ENCODE data around the gene IP6K2.
"Not testable (repeated sequence)": the region's sequence is repeated elsewhere in the genome, so short reads cannot be mapped to it uniquely, and the experiment has no call there.

Gene IP6K2

DNA sequence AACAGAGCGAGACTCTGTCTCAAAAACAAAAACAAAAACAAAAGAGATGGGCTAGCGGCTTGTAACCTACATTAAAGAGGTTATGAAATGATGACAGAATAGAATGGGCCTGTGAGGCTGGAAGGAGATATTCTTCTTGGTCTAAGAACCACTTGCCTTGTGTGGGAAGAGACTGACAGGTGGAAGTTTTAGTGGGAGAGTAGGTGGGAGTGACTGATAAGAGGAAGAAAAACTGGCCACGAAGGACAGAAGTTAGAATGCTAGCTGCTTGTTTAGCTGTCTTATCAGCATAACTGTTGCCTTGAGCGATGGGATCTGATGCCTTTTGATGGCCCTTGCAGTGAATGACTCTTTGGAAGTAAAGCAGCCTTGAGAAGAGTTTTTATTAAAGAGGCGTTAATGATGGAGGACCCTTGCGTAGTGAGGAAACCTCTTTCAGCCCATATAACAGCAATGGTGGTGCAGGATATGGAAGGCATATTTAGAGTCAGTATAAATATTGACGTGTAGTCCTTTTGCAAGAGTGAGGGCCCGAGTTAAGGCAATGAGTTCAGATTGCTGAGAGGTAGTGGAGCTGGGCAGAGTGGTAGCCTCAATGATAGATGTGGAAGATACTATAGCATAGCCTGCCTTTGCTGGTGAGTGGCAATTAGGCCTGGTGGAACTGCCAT, 8.3 kb upstream of the IP6K2 start:
- not testable (repeated sequence) for DNase-seq

GRCh38 chr3:48723725-48724124, 6.7 kb upstream of the IP6K2 start:
- no peak for DNase-seq

- not testable (repeated sequence) for DNase-seq
These were observed 6.3 kb upstream of the IP6K2 start for GRCh38 chr3:48723293-48723692.

DNA sequence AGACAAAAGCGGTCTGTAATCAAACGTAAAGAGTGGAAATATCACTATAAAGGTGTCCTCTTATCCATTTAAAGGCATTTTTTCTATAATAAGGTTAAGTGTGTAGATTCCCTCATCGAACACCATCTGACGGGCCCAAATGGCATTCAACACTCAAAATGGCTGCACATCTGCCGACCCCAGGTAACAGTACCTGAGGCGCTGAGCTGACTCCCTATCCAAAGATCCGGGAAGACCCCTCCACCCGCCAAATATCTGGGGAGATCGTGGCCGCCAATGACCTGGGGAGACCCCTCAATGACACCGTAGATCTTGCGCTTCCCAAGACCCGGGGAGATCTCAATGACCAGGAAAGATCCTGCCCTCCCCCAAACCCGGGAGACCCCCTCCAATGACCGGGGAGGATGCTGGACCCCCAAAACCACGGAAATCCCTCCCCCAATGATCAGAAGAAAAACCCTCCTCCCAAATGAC, 476 bp downstream of the IP6K2 start:
- DNase-seq = peak; percentile 72

DNA sequence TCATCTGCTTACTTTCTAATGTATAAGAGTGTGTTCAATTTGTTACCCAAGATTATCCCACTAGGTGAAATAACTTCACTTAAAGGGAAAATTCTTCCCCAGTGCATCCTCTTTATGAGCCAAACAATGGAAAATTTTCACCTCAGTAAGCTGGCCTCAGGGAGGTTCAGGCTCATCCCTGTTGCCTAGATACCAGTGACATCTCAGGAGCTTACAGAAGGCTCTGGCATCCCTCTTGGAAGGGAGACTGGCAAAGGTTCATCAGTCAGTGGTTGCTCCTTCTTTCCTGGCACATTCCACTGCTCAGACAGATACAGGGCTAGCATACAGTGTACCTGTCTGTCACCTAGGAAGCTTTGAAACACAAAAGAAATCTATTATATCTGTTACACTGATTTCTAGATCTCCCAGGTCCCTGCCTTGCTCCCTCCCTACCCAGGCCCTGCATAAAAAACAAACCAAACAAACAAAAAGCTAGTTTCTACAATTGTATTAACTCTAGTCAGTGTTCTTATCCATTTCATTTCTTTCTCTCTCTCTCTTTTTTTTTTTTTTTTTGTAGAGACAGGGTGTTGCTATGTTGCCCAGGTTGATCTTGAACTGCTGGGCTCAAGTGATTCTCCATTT, 1.7 kb downstream of the IP6K2 start:
- DNase-seq = no peak

DNA sequence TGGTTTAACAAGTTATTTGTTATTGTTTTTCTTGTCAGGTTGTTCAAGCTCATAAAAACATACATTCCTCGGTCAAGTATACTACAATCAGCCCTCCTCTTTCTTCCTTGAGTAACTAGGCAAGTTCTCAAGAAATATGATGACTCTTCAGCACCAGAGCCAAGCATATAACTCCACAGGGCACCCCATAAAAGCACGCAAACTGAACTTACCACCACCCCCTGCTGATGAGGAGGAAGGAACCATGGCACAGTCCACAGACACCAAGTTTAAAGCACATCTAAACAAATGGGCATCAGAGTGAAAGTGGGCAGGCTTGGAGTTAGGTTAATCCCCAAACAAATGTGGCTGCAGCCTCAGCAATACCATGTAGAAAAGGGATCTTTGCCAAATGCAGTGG, 5.3 kb downstream of the IP6K2 start:
- DNase-seq = no peak

- DNase-seq = no peak
These were observed 8.0 kb downstream of the IP6K2 start for GRCh38 chr3:48709051-48709461.

GRCh38 chr3:48708481-48708889, 8.5 kb downstream of the IP6K2 start:
- no peak for DNase-seq

DNA sequence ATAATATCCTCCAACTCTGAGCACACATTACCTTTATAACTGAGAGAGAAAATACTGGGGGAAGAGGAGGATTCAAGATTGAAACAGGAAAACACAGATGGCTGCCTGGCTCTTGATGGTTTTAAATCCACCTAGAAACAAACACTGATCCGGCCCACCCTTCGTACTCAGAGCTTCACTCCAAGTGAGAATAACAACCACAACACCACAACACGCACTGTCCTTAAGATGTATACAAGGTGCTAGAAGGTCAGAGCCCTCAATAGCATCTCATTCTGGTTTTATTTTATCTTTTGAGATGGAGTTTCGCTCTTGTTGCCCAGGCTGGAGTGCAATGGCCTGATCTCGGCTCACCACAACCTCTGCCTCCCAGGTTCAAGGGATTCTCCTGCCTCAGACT, 9.9 kb downstream of the IP6K2 start:
- DNase-seq = no peak

DNA sequence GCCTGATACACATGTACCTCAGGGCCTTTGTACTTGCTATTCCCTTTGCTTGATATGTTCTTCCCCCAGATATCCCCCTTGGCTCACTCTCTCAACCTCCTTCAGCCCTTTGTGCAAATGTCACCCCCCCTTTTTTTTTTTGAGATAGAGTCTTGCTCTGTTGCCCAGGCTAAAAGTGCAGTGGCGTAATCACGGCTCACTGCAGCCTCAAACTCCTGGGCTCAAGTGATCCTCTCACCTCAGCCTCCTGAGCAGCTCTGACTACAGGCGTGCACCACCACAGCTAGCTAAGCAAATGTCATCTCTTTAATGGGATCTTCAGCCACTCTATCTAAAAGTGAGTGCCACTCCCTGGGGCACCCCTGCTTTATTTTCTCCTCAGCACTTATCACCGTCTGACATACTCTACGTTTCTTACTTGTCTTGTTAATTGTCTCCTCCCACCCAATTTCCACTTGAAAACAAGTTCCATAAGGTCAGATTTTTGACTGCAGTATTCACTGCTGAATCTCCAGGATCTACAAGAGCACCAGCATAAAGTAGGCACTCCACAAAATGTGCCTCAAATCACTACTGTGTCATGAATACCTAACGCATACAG, 14.6 kb downstream of the IP6K2 start:
- no peak for DNase-seq

DNA sequence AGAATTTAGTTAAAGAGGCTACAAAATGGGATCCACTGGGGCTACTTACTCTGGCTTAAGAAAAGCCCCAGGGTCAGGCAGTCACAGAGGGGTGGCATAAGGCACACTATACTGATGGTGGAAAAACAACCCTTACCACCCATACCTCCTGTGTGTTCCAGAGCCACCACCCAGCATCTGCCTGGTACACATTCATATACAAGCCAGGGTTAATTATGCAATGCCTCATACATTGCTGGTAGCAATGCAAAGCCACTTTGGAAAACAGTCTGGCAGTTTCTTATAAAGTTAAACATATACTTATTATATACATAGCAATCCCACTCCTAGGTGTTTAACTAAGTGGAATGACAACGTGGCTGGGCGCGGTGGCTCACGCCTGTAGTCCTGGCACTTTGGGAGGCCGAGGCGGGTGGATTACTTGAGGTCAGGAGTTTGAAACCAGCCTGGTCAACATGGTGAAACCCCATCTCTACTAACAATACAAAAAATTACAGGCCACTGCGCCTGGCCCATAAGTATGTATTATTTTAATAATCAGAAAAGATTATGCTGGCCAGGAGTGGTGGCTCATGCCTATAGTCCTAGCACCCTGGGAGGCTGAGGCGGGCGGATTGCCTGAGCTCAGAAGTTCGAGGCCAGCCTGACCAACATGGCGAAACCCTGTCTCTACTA, 16.2 kb downstream of the IP6K2 start:
- no peak for DNase-seq

DNA sequence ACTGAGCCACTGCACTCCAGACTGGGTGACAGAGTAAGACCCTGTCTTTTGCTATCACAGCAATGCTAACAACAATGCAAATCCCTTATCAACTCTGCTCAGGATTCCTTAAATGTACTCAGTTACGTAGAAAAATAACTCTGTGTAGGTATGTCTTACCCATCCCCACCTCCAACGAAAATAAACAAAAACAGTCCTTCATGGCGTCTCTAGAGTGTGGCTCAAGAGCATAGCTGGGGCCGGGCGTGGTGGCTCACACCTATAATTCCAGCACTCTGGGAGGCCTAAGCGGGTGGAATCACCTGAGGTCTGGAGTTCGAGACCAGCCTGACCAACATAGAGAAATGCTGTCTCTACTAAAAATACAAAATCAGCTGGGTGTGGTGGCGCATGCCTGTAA, 18.1 kb downstream of the IP6K2 start:
- no peak for DNase-seq

- no peak for DNase-seq
These were observed 19.1 kb downstream of the IP6K2 start for GRCh38 chr3:48697952-48698351.

GRCh38 chr3:48696601-48697000, 20.4 kb downstream of the IP6K2 start:
- no peak for DNase-seq

DNA sequence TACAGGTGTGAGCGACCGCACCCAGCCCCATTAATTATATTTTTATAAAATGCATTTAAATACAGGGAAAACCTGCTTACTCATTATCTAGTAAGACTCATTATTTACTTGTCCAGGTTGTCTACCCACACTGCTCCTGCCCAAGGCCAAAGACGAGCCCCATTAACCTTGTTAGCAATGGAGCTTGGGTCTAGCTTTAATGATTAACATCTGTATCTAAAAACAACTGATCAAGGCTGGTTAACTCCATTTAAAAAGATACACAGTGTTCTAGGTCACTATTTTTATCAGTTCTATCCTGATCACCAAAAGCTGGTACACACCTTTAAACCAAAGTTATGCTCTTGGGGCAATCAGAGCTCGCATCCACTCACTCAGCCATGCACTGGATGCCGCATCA, 20.9 kb downstream of the IP6K2 start:
- DNase-seq = no peak

DNA sequence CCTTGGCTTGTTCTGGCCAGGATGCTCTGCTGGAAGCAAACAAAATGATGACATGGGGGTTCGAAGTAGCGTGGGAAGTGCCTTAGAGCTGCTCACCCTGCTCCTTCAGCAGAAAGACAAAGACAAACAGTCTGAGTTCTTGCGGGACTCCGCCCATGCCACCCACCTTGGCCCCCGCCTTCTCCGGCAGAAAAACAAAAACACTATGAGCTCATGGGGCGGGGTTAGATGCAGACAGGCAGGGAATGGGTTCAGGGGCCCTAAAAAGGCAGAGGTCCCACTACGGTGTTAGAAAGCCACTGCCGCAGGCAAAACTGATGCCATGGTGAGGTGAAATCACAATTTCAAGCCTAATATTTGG, 21.6 kb downstream of the IP6K2 start:
- no peak for DNase-seq

DNA sequence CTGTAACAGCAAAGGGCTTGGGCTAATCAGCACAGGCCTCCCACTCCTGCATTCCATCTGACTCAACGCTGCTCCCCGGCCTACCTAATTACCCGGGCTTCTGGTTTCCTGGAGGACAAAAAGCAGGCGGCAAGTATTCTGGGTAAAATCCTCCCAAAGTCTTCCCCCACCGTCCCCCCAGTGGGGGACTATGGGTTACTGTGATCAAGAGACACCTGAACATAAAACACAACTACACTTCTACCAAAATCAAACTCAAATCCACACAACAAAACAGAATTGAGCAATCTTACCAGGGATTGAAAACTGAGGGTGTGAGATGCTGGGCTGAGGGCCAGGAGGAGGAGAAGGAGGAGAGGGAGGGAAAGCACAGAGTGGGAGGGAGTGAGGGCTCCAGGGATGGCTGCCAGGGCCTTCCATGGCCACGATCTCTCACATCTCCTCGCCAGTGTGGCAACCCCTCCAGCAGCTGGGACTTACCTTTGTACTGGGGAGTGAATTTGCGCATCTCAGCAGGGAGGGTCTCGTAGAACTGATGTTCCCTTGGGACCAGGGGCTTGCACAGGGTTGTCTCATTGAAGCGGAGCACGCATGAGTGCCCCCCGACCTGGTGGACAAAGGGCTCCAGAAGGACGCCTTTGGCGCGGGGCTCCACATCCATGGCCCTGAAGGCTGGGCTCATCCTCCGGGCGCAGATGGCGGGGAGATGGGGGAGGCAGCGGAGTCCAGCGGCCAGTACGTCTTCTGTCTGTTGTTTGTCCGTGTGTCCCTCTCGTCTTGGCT, 22.2 kb downstream of the IP6K2 start:
- no peak for DNase-seq

DNA sequence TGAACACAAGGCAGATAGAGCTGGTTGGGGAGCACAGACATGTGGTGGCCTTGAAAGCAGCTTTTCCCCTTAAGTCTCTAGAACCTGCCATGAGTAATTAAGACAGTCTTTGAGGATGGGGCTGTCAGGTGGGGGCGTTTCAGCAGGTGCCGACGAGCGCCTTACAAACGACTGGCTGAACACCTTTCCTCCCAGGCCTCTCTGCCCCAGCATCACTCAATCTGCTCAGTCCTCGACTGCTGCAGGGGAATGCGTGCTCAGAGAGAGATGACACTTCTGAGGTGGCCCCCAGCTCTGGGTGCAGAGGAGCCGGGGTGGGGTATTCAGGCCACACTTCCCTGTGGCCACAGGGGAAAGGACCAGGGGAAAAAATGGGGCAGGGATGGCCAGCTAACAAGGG, 23.2 kb downstream of the IP6K2 start:
- no peak for DNase-seq

DNA sequence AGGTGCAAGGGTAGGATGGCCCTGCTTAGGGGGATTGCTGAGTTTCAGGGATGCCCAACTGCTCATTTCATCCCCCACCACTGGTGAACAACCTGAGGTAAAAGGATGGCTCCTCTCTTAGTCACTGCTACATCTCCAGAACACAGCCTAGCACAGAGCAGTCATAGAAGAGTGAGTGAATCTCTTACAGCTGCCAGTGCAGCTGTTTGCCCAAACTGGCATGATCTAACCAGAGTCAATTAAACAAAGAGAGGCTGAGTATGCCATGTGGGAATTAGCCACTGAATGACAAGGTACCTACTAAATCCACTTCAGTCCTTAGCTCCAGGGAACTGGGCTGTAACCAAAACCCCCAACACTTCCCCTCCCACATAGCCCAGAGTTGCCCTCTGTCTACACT, 24.5 kb downstream of the IP6K2 start:
- no peak for DNase-seq

DNA sequence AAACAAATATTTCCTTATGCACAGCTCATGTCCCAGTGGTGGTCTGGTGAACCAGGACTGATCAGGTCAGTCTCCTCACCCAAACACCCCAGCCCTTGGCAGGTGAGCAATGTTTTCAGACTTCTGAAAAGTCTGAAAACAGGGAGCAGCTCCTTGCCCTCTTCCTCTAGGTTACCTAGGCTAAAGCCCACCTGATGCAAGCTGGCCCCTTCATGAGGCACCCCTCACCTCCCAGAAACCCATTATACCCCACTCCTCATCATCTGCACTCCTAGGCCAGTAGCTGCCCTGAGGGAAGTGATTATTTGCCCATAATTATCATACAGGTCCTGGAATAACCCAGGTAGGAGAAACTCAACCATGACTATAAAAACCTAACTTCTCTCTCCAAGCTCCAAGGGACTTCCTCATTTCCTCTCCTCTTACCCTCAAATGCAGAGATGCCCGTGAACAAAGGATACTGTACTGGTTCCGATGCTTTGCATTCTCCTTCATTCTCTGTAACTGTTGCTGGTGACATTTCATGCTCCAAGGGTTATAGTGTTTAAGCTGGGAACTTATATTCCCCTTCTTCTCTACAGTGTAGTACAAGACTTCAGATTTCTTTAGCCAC, 26.1 kb downstream of the IP6K2 start:
- no peak for DNase-seq

DNA sequence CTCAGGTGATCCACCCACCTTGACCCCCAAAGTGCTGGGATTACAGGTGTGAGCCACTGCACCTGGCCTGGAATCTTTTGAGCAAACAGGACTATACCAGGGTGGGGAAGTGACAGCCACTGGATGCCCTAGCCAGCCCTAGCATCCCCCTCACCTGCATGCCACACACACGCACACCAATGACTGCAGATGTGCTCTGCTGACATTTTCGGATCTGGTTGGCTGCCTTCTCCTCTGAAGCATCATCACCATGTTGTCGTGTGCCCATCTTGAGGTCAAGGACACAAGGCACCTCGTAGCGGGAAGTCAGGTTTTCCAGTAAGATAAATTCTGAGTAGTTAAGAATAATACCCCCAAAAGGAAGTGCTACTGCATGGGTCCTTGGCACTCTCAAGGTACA, 27.6 kb downstream of the IP6K2 start:
- DNase-seq = no peak

DNA sequence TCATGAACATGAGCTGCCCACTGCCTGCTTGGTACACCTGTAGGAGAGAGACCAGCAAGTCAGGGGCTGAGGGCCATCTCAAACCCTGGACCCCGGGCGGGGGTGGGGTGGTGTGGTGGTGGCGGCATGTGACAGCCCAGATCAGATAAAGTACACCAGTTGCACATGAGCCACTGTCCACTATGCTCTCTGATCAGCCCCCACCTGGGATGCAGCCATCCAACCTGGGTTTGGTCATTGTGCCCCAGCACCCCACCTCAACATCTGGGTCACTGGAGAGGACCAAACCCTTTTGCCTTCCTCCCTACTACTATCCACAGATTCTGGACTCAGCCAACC, 28.3 kb downstream of the IP6K2 start:
- DNase-seq = no peak

Data from activated effector memory CD4-positive, alpha-beta T cell treated with anti-CD3 and anti-CD28 coated beads, Interleukin-2, amount 50 U/mL, for 16 hours (primary cell).